ENCODE data around the gene NOL4L.

GRCh38 chr20:32432277-32432676 lies 152.9 kb downstream of the NOL4L start:
- TF ChIP-seq TAF1 (IDR thresholded peaks at IDR 0.05; ENCODE audit: low read depth, low read length) (no peak), POLR2A (IDR thresholded peaks at IDR 0.05; ENCODE audit: low read depth, low read length) (no peak), SPI1 (IDR thresholded peaks at IDR 0.05; ENCODE audit: low read depth, low read length) (no peak)
